WTC11 (cell line): ENCODE data around the gene RANBP10. TPM values are rescaled to one million over a fixed set of nuclear protein-coding genes. Genes with fewer than 3 reads are reported as not detected.
A peak's percentile ranks its signal among the peaks of the same experiment; 100 is the strongest.

Experiments
- ATAC-seq: fragments of 200-7000 bp; cut with Tn5 transposase; 2 replicates; pipeline ENCODE4 v1.10.0; 2021; ENCODE audit warnings: mild to moderate bottlenecking, moderate library complexity
- CTCF ChIA-PET: fragments of 300-600 bp; sonication (Branson Sonifier 250); formaldehyde crosslinking; loops from one replicate; lab custom pipeline; 2021; ENCODE audit warnings: antibody characterized with exemption; lab: Charles Lee
- POLR2A ChIA-PET: fragments of 350-600 bp; sonication (Branson Sonifier 250); formaldehyde crosslinking; loops from one replicate; lab custom pipeline; 2021; ENCODE audit warnings: antibody characterized with exemption; lab: Charles Lee
- DNase-seq: peaks from one replicate; pipeline ENCODE4 v3.0.0; 2021; ENCODE audit warnings: low spot score
- H3K27ac Mint-ChIP-seq: 2 replicates; pipeline ENCODE4 v1.8.0; 2021; ENCODE audit warnings: mixed read lengths
- H3K27me3 Mint-ChIP-seq: 2 replicates; pipeline ENCODE4 v1.8.0; 2021; ENCODE audit warnings: low read depth, mild to moderate bottlenecking, moderate library complexity, mixed read lengths
- H3K36me3 Mint-ChIP-seq: 2 replicates; pipeline ENCODE4 v1.8.0; 2021; ENCODE audit warnings: mixed read lengths
- H3K4me1 Mint-ChIP-seq: 2 replicates; pipeline ENCODE4 v1.8.0; 2022; ENCODE audit warnings: mixed read lengths
- H3K4me3 Mint-ChIP-seq: 2 replicates; pipeline ENCODE4 v1.8.0; 2021; ENCODE audit warnings: mild to moderate bottlenecking, moderate library complexity, mixed read lengths
- H3K9me3 Mint-ChIP-seq: 2 replicates; pipeline ENCODE4 v1.8.0; 2021; ENCODE audit warnings: mixed read lengths
- CREM ChIP-seq: sonication (generic); formaldehyde crosslinking; IDR thresholded peaks from 2 replicates; pipeline ENCODE4 v1.8.1; 2022; ENCODE audit warnings: mild to moderate bottlenecking, missing genetic modification reagents, moderate library complexity
- ESRRA ChIP-seq: sonication (generic); formaldehyde crosslinking; IDR thresholded peaks from 2 replicates; pipeline ENCODE4 v1.8.1; 2022; ENCODE audit warnings: mild to moderate bottlenecking, missing genetic modification reagents, borderline replicate concordance
- FOXP4 ChIP-seq: sonication (generic); formaldehyde crosslinking; IDR thresholded peaks from 2 replicates; pipeline ENCODE4 v1.8.0; 2022; ENCODE audit warnings: mild to moderate bottlenecking, missing genetic modification reagents
- HMGA2 ChIP-seq: fragments of 250-450 bp; sonication (Bioruptor Pico); IDR thresholded peaks from 2 replicates; pipeline ENCODE4 v1.4.0; 2021; ENCODE audit warnings: mild to moderate bottlenecking, moderate library complexity
- IRF2 ChIP-seq: sonication (generic); formaldehyde crosslinking; IDR thresholded peaks from 2 replicates; pipeline ENCODE4 v1.8.0; 2022; ENCODE audit warnings: low read depth, missing genetic modification reagents, borderline replicate concordance
- JAZF1 ChIP-seq: fragments of 250-450 bp; sonication (Bioruptor Pico); IDR thresholded peaks from 2 replicates; pipeline ENCODE4 v1.9.0; 2021; ENCODE audit warnings: moderate library complexity, mild to moderate bottlenecking, inconsistent platforms
- RELA ChIP-seq: sonication (generic); formaldehyde crosslinking; IDR thresholded peaks from 2 replicates; pipeline ENCODE4 v1.8.1; 2022; ENCODE audit warnings: missing genetic modification reagents, mild to moderate bottlenecking, borderline replicate concordance
- SMAD3 ChIP-seq: sonication (generic); formaldehyde crosslinking; IDR thresholded peaks from 2 replicates; pipeline ENCODE4 v1.8.0; 2022; ENCODE audit warnings: missing genetic modification reagents, mild to moderate bottlenecking, borderline replicate concordance
- USF2 ChIP-seq: sonication (generic); formaldehyde crosslinking; IDR thresholded peaks from 2 replicates; pipeline ENCODE4 v1.8.1; 2023; ENCODE audit warnings: mild to moderate bottlenecking, missing genetic modification reagents, moderate library complexity
- ZNF121 ChIP-seq: sonication (generic); formaldehyde crosslinking; IDR thresholded peaks from 2 replicates; pipeline ENCODE4 v1.8.0; 2023; ENCODE audit warnings: missing genetic modification reagents
- ZNF138 ChIP-seq: sonication (generic); formaldehyde crosslinking; conservative IDR thresholded peaks from 2 replicates; pipeline ENCODE4 v1.8.1; 2022; ENCODE audit warnings: mild to moderate bottlenecking, moderate library complexity, missing genetic modification reagents
- ZNF219 ChIP-seq: sonication (generic); formaldehyde crosslinking; IDR thresholded peaks from 2 replicates; pipeline ENCODE4 v1.8.0; 2023; ENCODE audit warnings: missing genetic modification reagents, mild to moderate bottlenecking, borderline replicate concordance
- ZNF317 ChIP-seq: sonication (generic); formaldehyde crosslinking; IDR thresholded peaks from 2 replicates; pipeline ENCODE4 v1.8.1; 2023; ENCODE audit warnings: low read depth, mild to moderate bottlenecking, moderate library complexity, missing genetic modification reagents, borderline replicate concordance
- ZNF423 ChIP-seq: fragments of 250-450 bp; sonication (Bioruptor Pico); IDR thresholded peaks from 2 replicates; pipeline ENCODE4 v2.1.2; 2022; ENCODE audit warnings: mild to moderate bottlenecking, moderate library complexity
- ZSCAN18 ChIP-seq: fragments of 250-450 bp; sonication (Bioruptor Pico); IDR thresholded peaks from 2 replicates; pipeline ENCODE4 v2.1.2; 2022; ENCODE audit warnings: mild to moderate bottlenecking, moderate library complexity
- total RNA-seq: library from RNA; stranded (reverse); gene quantifications from 3 replicates; pipeline ENCODE4 v1.2.3, GENCODE V29; 2021
- TF ChIP-seq, protein P1 (sequence below): fragments of 250-450 bp; sonication (Bioruptor Pico); IDR thresholded peaks from 2 replicates; pipeline ENCODE4 v1.9.0; 2021; ENCODE audit warnings: mild to moderate bottlenecking
- TF ChIP-seq, protein P2 (sequence below): sonication (generic); formaldehyde crosslinking; IDR thresholded peaks from 2 replicates; pipeline ENCODE4 v1.8.0; 2023; ENCODE audit warnings: mild to moderate bottlenecking, missing genetic modification reagents
- TF ChIP-seq, protein P3 (sequence below): sonication (generic); formaldehyde crosslinking; IDR thresholded peaks from 2 replicates; pipeline ENCODE4 v1.8.1; 2022; ENCODE audit warnings: missing genetic modification reagents, borderline replicate concordance

RANBP10 gene
- total RNA-seq, 1 experiment from 2014 or later: 14.0 TPM

DNA sequence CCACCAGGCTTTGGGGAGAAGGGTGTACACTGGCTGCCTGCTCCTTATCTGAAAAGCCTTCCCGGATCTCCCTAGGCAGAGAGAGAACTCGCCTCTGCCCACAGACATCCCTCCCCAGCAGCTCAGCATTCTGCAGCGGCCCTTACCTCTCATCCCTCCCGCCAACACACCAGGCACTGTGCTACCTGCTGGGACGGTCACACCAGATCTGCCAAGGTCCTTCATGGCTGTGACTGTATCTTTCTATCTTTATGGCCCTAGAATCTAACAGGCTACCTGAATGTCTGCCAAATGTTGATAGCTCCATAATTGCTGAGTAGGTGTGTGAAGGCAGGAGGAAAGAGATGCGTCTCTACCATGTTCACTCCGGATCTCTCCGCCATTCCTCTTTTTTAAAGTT is 8.2 kb upstream of the RANBP10 start:
- ATAC-seq (no peak), DNase-seq (no peak)
- Mint-ChIP-seq H3K36me3 (no peaks in the 10 kb centered on the region), H3K27me3 (no peaks in the 10 kb centered on the region), H3K27ac (no peak overlapping the region; the same call in 1 of the 2 replicates), H3K9me3 (no peaks in the 10 kb centered on the region), H3K4me1 (no peaks in the 10 kb centered on the region), H3K4me3 (no peak overlapping the region)
- no peak for TF ChIP-seq HMGA2 (CRISPR knock-in tag)
- TF ChIP-seq JAZF1 (CRISPR knock-in tag): no peak
- no peak for TF ChIP-seq USF2
- TF ChIP-seq, protein P1, sequence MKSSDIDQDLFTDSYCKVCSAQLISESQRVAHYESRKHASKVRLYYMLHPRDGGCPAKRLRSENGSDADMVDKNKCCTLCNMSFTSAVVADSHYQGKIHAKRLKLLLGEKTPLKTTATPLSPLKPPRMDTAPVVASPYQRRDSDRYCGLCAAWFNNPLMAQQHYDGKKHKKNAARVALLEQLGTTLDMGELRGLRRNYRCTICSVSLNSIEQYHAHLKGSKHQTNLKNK (CRISPR knock-in tag): no peak
- TF ChIP-seq FOXP4: no peak
- TF ChIP-seq ZNF219 (CRISPR knock-in tag): no peak
- TF ChIP-seq ZSCAN18 (CRISPR knock-in tag): no peak
- no peak for TF ChIP-seq ZNF121 (CRISPR knock-in tag)
- no peak for TF ChIP-seq SMAD3
- TF ChIP-seq ESRRA (CRISPR knock-in tag): no peak
- TF ChIP-seq, protein P2, sequence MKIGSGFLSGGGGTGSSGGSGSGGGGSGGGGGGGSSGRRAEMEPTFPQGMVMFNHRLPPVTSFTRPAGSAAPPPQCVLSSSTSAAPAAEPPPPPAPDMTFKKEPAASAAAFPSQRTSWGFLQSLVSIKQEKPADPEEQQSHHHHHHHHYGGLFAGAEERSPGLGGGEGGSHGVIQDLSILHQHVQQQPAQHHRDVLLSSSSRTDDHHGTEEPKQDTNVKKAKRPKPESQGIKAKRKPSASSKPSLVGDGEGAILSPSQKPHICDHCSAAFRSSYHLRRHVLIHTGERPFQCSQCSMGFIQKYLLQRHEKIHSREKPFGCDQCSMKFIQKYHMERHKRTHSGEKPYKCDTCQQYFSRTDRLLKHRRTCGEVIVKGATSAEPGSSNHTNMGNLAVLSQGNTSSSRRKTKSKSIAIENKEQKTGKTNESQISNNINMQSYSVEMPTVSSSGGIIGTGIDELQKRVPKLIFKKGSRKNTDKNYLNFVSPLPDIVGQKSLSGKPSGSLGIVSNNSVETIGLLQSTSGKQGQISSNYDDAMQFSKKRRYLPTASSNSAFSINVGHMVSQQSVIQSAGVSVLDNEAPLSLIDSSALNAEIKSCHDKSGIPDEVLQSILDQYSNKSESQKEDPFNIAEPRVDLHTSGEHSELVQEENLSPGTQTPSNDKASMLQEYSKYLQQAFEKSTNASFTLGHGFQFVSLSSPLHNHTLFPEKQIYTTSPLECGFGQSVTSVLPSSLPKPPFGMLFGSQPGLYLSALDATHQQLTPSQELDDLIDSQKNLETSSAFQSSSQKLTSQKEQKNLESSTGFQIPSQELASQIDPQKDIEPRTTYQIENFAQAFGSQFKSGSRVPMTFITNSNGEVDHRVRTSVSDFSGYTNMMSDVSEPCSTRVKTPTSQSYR (CRISPR knock-in tag): no peak
- no peak for TF ChIP-seq ZNF423 (CRISPR knock-in tag)
- TF ChIP-seq IRF2: no peak
- CTCF ChIA-PET: interaction anchor here (1.1 to 3.4 kb wide), 4 partner anchors 7 to 142 kb away, joined by 4 to 126 read pairs (median 32); partner anchors contain the start of genes RANBP10 and TSNAXIP1
- POLR2A ChIA-PET: no interaction called here

- DNase-seq (no peak), ATAC-seq (no peak)
- H3K36me3 Mint-ChIP-seq: no peaks in the 10 kb centered on the region
- CTCF ChIA-PET: no interaction called here
- POLR2A ChIA-PET: interaction anchor here (0.6 kb wide), 1 partner anchor 16 kb away, joined by 3 read pairs; no protein-coding TSS in a partner anchor
- H3K9me3 Mint-ChIP-seq: no peaks in the 10 kb centered on the region
- H3K4me3 Mint-ChIP-seq: no peak overlapping the region
- TF ChIP-seq CREM (CRISPR knock-in tag): no peak
- H3K4me1 Mint-ChIP-seq: no peaks in the 10 kb centered on the region
- H3K27me3 Mint-ChIP-seq: no peaks in the 10 kb centered on the region
- H3K27ac Mint-ChIP-seq: peak overlapping the region; percentile 58; the same call in 1 of the 2 replicates
Measured at GRCh38 chr16:67811899-67812298, 5.5 kb upstream of the RANBP10 start.

DNA sequence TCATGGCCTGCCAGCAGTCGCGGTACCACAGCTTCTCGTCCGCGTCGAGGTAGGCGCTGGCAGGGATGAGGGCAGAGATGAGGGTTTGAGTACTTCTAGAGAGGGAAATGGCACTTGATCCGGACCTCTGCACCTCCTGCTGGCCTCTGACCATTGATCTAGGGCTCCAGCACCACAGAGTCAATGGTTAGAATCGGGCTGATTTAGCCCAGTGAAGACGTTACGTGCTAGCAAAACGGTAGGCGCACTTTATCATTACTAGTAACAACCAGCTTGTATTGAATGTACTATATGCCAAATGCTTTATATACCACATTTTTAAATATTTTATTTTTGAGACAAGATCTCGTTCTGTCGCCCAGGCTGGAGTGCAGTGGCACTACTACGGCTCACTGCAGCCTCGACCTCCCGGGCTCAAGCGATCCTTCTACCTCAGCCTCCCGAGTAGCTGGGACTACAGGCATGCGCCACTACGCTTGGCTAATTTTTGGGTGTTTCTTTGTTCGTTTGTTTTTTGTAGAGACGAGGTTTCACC is 855 bp upstream of the RANBP10 start:
- peaks cover 2% of the 10 kb centered on the region for H3K36me3 Mint-ChIP-seq
- peak overlapping the region; percentile 92 for H3K4me3 Mint-ChIP-seq
- TF ChIP-seq ZNF138 (CRISPR knock-in tag): no peak
- no peak for TF ChIP-seq FOXP4
- no peak for TF ChIP-seq ZNF317 (CRISPR knock-in tag)
- TF ChIP-seq RELA: no peak
- TF ChIP-seq, protein P3, sequence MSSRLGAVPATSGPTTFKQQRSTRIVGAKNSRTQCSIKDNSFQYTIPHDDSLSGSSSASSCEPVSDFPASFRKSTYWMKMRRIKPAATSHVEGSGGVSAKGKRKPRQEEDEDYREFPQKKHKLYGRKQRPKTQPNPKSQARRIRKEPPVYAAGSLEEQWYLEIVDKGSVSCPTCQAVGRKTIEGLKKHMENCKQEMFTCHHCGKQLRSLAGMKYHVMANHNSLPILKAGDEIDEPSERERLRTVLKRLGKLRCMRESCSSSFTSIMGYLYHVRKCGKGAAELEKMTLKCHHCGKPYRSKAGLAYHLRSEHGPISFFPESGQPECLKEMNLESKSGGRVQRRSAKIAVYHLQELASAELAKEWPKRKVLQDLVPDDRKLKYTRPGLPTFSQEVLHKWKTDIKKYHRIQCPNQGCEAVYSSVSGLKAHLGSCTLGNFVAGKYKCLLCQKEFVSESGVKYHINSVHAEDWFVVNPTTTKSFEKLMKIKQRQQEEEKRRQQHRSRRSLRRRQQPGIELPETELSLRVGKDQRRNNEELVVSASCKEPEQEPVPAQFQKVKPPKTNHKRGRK (CRISPR knock-in tag): no peak
- CTCF ChIA-PET: interaction anchor here (0.8 to 2.9 kb wide), 24 partner anchors 9 to 522 kb away, joined by 3 to 126 read pairs (median 5); partner anchors contain the start of genes ATP6V0D1, GFOD2, NRN1L and NUTF2
- no peaks in the 10 kb centered on the region for H3K9me3 Mint-ChIP-seq
- H3K27ac Mint-ChIP-seq: peak overlapping the region; percentile 65; the same call in 1 of the 2 replicates
- no peak for DNase-seq
- ATAC-seq: peak; percentile 1
- no peaks in the 10 kb centered on the region for H3K27me3 Mint-ChIP-seq
- POLR2A ChIA-PET: interaction anchor here (1.0 to 1.6 kb wide), 6 partner anchors 9 to 128 kb away, joined by 3 to 11 read pairs (median 4); partner anchors contain the start of gene GFOD2
- H3K4me1 Mint-ChIP-seq: peaks cover 5% of the 10 kb centered on the region
